Omental fat pad (tissue), 4 donors: ENCODE results near the gene UGT1A1. TPM values are rescaled to one million over a fixed set of nuclear protein-coding genes. Genes with fewer than 3 reads are reported as not detected.

Experiments used
- ATAC-seq: fragments of 150-250 bp; one replicate; pipeline ENCODE4 v1.9.1; 2016; ENCODE audit warnings: mild to moderate bottlenecking, moderate library complexity; ENCODE audit not compliant: low FRiP score
- DNase-seq: peaks from one replicate; pipeline ENCODE4 v3.0.0-alpha.2; 2019; ENCODE audit warnings: low spot score
- total RNA-seq, 4 donors: library from RNA; depleted of rRNA; stranded (reverse); fragments of >200 nt; gene quantifications; one replicate each; pipeline ENCODE4 v1.1.0, GENCODE V29; 2016
- TF ChIP-seq, protein P1 (sequence below), 3 donors: fragments of 450-650 bp; IDR thresholded peaks; one replicate each; pipeline ENCODE4 v1.5.1; 2016 to 2017; ENCODE audit warnings: antibody characterized with exemption in 3 of 3, mild to moderate bottlenecking in 3 of 3, moderate library complexity in 2 of 3

Gene UGT1A1
- total RNA-seq, 4 donors from 2014 or later: not detected

DNA sequence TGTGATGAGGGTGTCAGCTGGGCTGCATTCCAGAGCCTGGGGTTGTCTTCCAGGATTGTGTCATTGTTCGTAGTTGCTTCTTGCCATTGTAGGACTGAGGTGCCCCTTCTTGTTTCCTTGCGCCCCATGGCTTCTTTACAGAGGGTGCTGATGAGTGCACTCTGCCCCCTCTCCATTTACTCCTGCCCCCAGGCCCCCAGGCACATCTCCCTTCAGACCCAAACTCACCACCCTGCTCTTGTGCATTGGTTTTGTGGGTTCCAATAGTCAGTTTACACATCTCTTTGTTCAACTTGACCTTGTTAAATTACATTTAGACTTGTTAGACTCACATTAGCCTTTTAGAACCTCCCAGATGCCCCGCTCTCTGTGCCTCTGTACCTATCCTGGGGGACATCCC lies 61.1 kb downstream of the UGT1A1 start:
- DNase-seq: no peak
- ATAC-seq: no peak
- TF ChIP-seq, protein P1, sequence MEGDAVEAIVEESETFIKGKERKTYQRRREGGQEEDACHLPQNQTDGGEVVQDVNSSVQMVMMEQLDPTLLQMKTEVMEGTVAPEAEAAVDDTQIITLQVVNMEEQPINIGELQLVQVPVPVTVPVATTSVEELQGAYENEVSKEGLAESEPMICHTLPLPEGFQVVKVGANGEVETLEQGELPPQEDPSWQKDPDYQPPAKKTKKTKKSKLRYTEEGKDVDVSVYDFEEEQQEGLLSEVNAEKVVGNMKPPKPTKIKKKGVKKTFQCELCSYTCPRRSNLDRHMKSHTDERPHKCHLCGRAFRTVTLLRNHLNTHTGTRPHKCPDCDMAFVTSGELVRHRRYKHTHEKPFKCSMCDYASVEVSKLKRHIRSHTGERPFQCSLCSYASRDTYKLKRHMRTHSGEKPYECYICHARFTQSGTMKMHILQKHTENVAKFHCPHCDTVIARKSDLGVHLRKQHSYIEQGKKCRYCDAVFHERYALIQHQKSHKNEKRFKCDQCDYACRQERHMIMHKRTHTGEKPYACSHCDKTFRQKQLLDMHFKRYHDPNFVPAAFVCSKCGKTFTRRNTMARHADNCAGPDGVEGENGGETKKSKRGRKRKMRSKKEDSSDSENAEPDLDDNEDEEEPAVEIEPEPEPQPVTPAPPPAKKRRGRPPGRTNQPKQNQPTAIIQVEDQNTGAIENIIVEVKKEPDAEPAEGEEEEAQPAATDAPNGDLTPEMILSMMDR (IDR thresholded peaks at IDR 0.05): no peak

DNA sequence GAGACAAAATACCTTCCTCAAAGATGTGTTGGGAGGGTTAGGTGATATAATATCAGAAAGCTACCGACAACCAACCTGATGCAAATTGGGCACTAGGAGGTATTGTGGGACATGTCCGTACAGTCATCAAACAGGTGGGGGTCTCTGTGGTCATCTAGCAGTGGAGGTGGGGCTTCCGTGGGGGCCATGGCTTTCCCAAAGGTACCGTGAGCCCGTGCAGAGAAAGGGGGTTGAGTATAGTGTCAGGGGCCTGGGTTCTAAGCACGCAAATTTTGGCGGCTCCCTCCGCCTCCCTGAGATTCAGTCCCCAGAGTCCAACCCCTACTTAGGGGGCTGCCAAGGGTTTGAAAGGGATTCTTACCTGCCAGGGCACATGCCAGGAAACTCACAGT lies 61.6 kb downstream of the UGT1A1 start:
- TF ChIP-seq, protein P1 (IDR thresholded peaks at IDR 0.05): no peak
- no peak for ATAC-seq
- no peak for DNase-seq

DNA sequence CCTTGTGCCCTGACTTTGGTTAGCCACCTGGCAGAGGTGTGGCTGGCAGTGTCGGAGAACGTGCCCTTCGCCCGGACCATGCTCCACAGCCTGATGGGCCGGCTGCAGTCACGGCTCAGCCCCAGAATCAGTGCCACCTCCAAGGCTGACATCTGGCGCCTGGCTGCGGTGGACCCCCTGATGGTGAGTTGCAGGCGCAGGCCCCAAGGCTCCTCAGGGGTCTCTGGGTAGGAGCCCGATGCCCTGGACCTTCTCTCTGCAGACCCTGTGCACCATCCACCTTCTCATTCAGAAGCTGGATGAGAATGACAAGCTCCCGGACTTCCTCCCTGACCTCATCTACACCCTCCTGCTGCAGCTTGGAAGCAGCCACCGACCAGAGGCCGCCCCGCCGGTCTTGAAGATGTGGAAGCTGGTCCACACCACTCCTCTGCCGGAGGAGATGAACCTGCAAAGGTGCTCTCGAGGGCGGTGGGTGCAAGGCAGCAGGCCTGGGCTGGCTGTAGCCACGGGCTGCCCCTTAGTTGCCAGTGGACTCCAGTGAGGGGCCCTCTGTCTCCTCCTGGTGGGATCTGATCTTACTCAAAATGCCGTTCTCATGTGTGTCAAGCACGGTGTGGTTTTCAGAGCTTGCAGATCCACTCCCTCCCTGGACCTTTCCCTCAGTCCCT lies 62.2 kb downstream of the UGT1A1 start:
- TF ChIP-seq, protein P1 (IDR thresholded peaks at IDR 0.05): no peak
- no peak for ATAC-seq
- DNase-seq: no peak

Other genes starting within 250 kb of the UGT1A1 start
- gene USP40, start 193.5 kb upstream of the UGT1A1 start, total RNA-seq: 10 to 100 TPM; 23.4 to 50.6 (median 35.1) TPM
- not detected for gene UGT1A8, start 142.6 kb upstream of the UGT1A1 start, total RNA-seq
- gene UGT1A10, start 123.8 kb upstream of the UGT1A1 start, total RNA-seq: not detected
- not detected for gene UGT1A9, start 88.4 kb upstream of the UGT1A1 start, total RNA-seq
- not detected for gene UGT1A7, start 78.4 kb upstream of the UGT1A1 start, total RNA-seq
- under 1 TPM in 1 of 4 donors, not detected in 3; 0.82 TPM for gene UGT1A6, start 67.4 kb upstream of the UGT1A1 start, total RNA-seq
- not detected for gene UGT1A5, start 47.4 kb upstream of the UGT1A1 start, total RNA-seq
- not detected for gene UGT1A4, start 41.5 kb upstream of the UGT1A1 start, total RNA-seq
- gene UGT1A3, start 31.2 kb upstream of the UGT1A1 start, total RNA-seq: not detected
- gene MROH2A, start 18.1 kb downstream of the UGT1A1 start, total RNA-seq: not detected
- 1 to 10 TPM in 1 of 4 donors, under 1 TPM in 2, not detected in 1; 0.09 to 2.3 (median 0.13) TPM for gene HJURP, start 94.3 kb downstream of the UGT1A1 start, total RNA-seq
- gene TRPM8, start 157.1 kb downstream of the UGT1A1 start, total RNA-seq: not detected